Ascending aorta (tissue), 2 donors: ENCODE measurements around the gene CRACDL. TPM values are rescaled to one million over a fixed set of nuclear protein-coding genes. Genes with fewer than 3 reads are reported as not detected.

Experiments used
- DNase-seq, 2 donors: peaks; one replicate each; pipeline ENCODE4 v3.0.0-alpha.2; 2019; ENCODE audit warnings: low spot score in 2 of 2
- H3K27ac ChIP-seq, 2 donors: fragments of 200-600 bp; sonication (generic); one replicate each; pipeline ENCODE4 v1.5.1; 2016 to 2017; ENCODE audit warnings: mild to moderate bottlenecking in 1 of 2
- H3K27me3 ChIP-seq: fragments of 200-600 bp; sonication (generic); one replicate; pipeline ENCODE4 v1.5.1; 2017
- H3K36me3 ChIP-seq, 2 donors: fragments of 200-600 bp; sonication (generic); one replicate each; pipeline ENCODE4 v1.5.1; 2016
- H3K4me1 ChIP-seq, 2 donors: fragments of 200-600 bp; sonication (generic); one replicate each; pipeline ENCODE4 v1.5.1; 2016 to 2017; ENCODE audit warnings: mild to moderate bottlenecking in 1 of 2
- H3K4me3 ChIP-seq, 2 donors: fragments of 200-600 bp; sonication (generic); one replicate each; pipeline ENCODE4 v1.5.1; 2016 to 2017; ENCODE audit warnings: mild to moderate bottlenecking in 1 of 2
- H3K9me3 ChIP-seq, 2 donors: fragments of 200-600 bp; sonication (generic); one replicate each; pipeline ENCODE4 v1.5.1; 2016
- intact Hi-C: fragments of 100-400 bp; cut with DNase I; formaldehyde crosslinking; loops from one replicate; pipeline ENCODE4 v1.15.1; 2023
- total RNA-seq: library from RNA; depleted of rRNA; stranded (reverse); fragments of >200 nt; gene quantifications from one replicate; pipeline ENCODE4 v1.1.0, GENCODE V29; 2016
- TF ChIP-seq, protein P1 (sequence below), 3 experiments: fragments of 200-600 bp in 2 of 3; fragments of 450-650 bp in 1 of 3; sonication (generic) in 2 of 3; IDR thresholded peaks; one replicate each; pipeline ENCODE4 v1.5.1; 2016 to 2019; ENCODE audit warnings: antibody characterized with exemption in 3 of 3, mild to moderate bottlenecking in 1 of 3, moderate library complexity in 1 of 3

CRACDL gene
- total RNA-seq, 1 donor from 2014 or later = 51.9 TPM

DNA sequence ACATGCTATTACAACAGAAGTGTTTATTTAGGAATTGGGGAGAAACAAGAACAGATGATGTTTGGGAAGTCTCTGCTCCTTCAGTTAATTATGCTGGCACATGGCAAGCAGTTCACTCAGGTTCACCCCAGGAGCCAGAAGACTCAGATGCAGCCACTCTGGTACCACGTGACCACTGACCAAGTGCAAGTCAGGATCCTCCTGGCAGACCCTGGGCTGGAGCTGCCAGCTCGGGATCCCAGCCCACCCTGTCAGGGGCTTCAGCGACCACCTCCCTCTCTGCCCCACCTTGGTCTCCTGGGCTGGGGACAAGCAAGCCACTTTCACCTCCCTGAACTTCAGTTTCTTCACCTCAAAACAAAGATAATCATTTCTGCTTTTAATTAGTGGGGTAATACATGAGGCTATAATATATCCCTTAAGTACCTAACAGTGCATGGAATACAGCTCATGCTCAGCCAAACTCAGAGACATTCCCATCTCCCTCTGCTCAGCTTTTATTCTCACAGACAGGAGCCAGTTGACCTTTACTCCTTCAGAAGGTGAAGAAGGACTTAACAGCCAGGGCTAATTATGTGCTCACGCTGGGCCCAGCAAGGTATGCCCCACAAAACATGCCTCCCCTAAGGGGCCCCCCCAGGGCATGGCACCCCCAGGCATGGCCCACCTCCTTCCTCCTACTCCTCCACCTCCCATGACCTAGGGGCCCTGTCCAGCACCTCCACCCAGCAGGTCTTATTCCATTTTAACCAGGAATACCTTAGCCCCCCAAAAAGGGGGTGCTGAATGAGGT is 11.8 kb downstream of the CRACDL start:
- no peak overlapping the region for H3K27ac ChIP-seq
- no peak for DNase-seq
- TF ChIP-seq, protein P1, sequence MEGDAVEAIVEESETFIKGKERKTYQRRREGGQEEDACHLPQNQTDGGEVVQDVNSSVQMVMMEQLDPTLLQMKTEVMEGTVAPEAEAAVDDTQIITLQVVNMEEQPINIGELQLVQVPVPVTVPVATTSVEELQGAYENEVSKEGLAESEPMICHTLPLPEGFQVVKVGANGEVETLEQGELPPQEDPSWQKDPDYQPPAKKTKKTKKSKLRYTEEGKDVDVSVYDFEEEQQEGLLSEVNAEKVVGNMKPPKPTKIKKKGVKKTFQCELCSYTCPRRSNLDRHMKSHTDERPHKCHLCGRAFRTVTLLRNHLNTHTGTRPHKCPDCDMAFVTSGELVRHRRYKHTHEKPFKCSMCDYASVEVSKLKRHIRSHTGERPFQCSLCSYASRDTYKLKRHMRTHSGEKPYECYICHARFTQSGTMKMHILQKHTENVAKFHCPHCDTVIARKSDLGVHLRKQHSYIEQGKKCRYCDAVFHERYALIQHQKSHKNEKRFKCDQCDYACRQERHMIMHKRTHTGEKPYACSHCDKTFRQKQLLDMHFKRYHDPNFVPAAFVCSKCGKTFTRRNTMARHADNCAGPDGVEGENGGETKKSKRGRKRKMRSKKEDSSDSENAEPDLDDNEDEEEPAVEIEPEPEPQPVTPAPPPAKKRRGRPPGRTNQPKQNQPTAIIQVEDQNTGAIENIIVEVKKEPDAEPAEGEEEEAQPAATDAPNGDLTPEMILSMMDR (IDR thresholded peaks at IDR 0.05) = no peak
- no peaks in the 10 kb centered on the region for H3K27me3 ChIP-seq
- H3K4me1 ChIP-seq = no peaks in the 10 kb centered on the region
- H3K36me3 ChIP-seq = no peaks in the 10 kb centered on the region
- no peaks in the 10 kb centered on the region for H3K9me3 ChIP-seq
- H3K4me3 ChIP-seq = no peak overlapping the region
- intact Hi-C loops = no loop called here

DNA sequence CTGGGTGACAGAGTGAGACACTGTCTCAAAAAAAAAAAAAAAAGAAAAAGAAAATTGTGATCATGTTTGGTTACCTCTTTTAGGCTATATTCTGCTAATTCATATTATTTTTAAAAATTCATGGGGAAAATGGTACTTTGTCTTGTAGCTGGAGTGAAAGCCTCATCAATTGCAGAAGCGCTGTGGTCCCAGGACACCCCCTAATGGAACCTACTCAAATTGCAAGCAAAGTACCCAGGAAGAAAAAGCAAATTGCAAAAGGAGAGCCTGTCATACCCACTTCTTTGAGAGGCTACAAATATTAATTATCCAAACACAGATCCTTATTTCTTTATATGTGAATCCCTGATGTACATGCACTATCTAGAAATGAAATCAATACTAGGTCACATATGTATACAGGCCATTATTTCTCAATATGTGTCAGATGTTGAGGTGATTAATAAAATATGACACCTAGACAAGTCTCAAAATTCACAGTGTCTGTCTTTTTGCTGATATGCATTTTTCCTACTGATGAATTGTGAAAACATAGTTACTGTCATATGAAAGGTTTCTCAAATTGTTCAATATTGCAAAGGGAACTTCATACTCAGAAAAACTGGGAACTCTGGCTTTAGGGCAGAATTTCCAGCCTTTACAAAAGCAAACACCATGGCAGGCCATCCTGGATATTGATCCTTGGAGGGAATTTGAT is 12.6 kb downstream of the CRACDL start:
- Histone ChIP-seq H3K36me3 (no peaks in the 10 kb centered on the region), H3K4me1 (no peaks in the 10 kb centered on the region), H3K27me3 (no peaks in the 10 kb centered on the region), H3K9me3 (no peaks in the 10 kb centered on the region), H3K4me3 (no peak overlapping the region), H3K27ac (no peak overlapping the region)
- DNase-seq = no peak
- intact Hi-C loops = no loop called here
- TF ChIP-seq, protein P1 (IDR thresholded peaks at IDR 0.05) = no peak

DNA sequence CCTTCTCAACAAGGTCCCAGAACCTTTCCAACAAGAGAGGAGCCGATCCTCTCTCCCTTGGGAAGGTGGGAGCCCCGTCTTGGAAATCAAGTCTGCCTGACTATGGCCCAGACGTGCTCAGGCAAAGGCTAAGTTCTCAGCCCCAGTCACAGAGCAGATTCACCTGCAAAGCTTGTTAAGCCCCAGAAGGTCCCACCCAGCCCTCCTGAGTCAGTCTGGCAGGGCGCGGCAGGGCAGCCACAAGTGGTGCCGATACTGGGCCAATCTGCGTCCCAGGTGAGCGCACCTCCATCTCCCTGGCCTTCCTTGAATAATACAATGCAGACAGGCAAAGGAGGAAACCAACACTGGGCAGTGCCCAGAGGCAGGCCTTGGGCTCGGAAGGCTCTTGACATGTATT is 15.0 kb downstream of the CRACDL start:
- Histone ChIP-seq H3K9me3 (no peaks in the 10 kb centered on the region), H3K4me1 (no peaks in the 10 kb centered on the region), H3K36me3 (no peaks in the 10 kb centered on the region), H3K4me3 (no peak overlapping the region), H3K27ac (no peak overlapping the region), H3K27me3 (no peaks in the 10 kb centered on the region)
- TF ChIP-seq, protein P1 (IDR thresholded peaks at IDR 0.05) = no peak
- no peak for DNase-seq
- intact Hi-C loops = no loop called here

DNA sequence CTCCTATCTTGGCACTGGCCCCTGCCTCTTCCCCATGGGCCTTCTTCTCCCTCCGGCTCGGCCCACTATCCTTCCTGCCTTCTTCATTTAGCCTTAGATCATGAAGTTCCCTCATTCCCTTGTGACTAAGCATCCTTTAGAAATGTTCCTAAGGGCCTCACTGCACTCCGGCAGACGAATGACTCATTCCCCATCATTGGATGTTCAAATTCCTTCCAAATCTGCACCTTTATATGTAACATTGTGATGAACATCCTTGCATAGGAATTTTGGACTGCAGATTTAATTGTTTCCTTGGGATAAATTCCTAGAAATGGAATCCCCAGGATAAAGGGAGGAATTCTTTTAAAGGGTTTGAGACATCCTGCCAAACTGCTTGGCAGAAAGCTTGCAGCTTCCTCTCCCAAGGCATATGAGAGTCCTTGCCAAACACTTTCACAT is 19.0 kb downstream of the CRACDL start:
- H3K27me3 ChIP-seq = no peaks in the 10 kb centered on the region
- TF ChIP-seq, protein P1 (IDR thresholded peaks at IDR 0.05) = no peak
- intact Hi-C loops = no loop called here
- DNase-seq = no peak
- H3K36me3 ChIP-seq = no peaks in the 10 kb centered on the region
- no peak overlapping the region for H3K4me3 ChIP-seq
- H3K9me3 ChIP-seq = no peaks in the 10 kb centered on the region
- no peak overlapping the region for H3K27ac ChIP-seq
- peaks cover 0 to 4% of the 10 kb centered on the region in 2 donors for H3K4me1 ChIP-seq

DNA sequence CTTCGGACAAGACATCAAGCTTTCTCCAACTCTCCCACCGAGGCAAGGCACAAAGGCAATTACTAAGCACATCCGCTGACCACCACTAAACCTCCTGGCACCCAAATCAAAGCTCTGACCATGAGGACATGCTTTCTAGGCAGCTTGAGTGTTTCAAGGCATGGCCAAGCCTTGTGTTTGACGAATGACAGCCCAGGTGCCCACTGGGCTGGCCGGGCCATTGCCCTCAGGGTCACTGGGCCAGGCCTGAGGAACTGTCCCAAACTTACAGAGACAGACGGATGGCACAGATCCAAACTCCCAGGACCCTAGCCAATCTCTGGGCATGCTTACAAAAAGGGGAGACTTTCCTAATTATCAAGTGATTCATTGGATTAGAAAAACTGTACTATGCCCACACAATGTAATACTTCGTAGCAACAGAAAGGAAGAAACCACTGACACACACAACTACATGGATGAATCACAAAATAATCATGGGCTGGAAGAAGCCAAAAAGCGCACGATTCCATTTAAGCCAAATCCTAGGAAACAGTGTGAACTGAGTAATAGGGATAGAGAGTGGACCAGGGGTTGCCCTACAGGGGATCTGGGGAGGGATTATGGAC is 20.2 kb downstream of the CRACDL start:
- H3K27me3 ChIP-seq = no peaks in the 10 kb centered on the region
- no peaks in the 10 kb centered on the region for H3K9me3 ChIP-seq
- no peaks in the 10 kb centered on the region for H3K36me3 ChIP-seq
- intact Hi-C loops = no loop called here
- H3K27ac ChIP-seq = no peak overlapping the region
- peaks cover 0 to 5% of the 10 kb centered on the region in 2 donors for H3K4me1 ChIP-seq
- no peak for DNase-seq
- H3K4me3 ChIP-seq = no peak overlapping the region
- TF ChIP-seq, protein P1 (IDR thresholded peaks at IDR 0.05) = no peak
